ENCODE data around the gene SRCAP.

SRCAP gene

GRCh38 chr16:30698816-30699614 lies at the start of gene SRCAP (continued):
- peak; percentile 71 for TF ChIP-seq ZNF629 (tag by site-specific recombination; IDR thresholded peaks at IDR 0.05)
- TF ChIP-seq, protein P1, sequence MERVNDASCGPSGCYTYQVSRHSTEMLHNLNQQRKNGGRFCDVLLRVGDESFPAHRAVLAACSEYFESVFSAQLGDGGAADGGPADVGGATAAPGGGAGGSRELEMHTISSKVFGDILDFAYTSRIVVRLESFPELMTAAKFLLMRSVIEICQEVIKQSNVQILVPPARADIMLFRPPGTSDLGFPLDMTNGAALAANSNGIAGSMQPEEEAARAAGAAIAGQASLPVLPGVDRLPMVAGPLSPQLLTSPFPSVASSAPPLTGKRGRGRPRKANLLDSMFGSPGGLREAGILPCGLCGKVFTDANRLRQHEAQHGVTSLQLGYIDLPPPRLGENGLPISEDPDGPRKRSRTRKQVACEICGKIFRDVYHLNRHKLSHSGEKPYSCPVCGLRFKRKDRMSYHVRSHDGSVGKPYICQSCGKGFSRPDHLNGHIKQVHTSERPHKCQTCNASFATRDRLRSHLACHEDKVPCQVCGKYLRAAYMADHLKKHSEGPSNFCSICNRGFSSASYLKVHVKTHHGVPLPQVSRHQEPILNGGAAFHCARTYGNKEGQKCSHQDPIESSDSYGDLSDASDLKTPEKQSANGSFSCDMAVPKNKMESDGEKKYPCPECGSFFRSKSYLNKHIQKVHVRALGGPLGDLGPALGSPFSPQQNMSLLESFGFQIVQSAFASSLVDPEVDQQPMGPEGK (tag by site-specific recombination; IDR thresholded peaks at IDR 0.05), result peak; percentile 67; the same call in 1 of the 2 replicates
- no peak for TF ChIP-seq ZNF560 (tag by site-specific recombination; IDR thresholded peaks at IDR 0.05; ENCODE audit: borderline replicate concordance)
- TF ChIP-seq ZNF610 (tag by site-specific recombination; IDR thresholded peaks at IDR 0.05; ENCODE audit: borderline replicate concordance), result no peak
- TF ChIP-seq KLF9 (tag by site-specific recombination; IDR thresholded peaks at IDR 0.05; ENCODE audit: low read depth), result peak; percentile 89
- no peak for TF ChIP-seq ZNF292 (tag by site-specific recombination; IDR thresholded peaks at IDR 0.05; ENCODE audit: borderline replicate concordance, low read depth)
- TF ChIP-seq ZNF785 (tag by site-specific recombination; IDR thresholded peaks at IDR 0.05), result no peak
- TF ChIP-seq ZNF416 (tag by site-specific recombination; IDR thresholded peaks at IDR 0.05), result no peak
- TF ChIP-seq ZNF16 (tag by site-specific recombination; IDR thresholded peaks at IDR 0.05; ENCODE audit: low read depth), result no peak
- 0 out of 2 replicates have a peak, but pooled peaks have one; percentile 11 for TF ChIP-seq MZF1 (tag by site-specific recombination; IDR thresholded peaks at IDR 0.05; ENCODE audit: borderline replicate concordance)
- TF ChIP-seq ZNF274 (IDR thresholded peaks at IDR 0.05; ENCODE audit: low read length), result no peak
- TF ChIP-seq ZNF274 (tag by site-specific recombination; IDR thresholded peaks at IDR 0.05; ENCODE audit: borderline replicate concordance), result no peak
- peak; percentile 75; the same call in 1 of the 2 replicates for TF ChIP-seq ZNF169 (tag by site-specific recombination; IDR thresholded peaks at IDR 0.05)
- TF ChIP-seq ZNF140 (tag by site-specific recombination; IDR thresholded peaks at IDR 0.05), result no peak
- no peak for TF ChIP-seq PBX3 (CRISPR knock-in tag; IDR thresholded peaks at IDR 0.05)
- no peak for TF ChIP-seq ZNF19 (tag by site-specific recombination; IDR thresholded peaks at IDR 0.05; ENCODE audit: low read depth)
- no peak for TF ChIP-seq ZNF114 (tag by site-specific recombination; IDR thresholded peaks at IDR 0.05)
- no peak for TF ChIP-seq ZNF366 (tag by site-specific recombination; conservative IDR thresholded peaks at IDR 0.05)
- TF ChIP-seq ZNF354C (tag by site-specific recombination; IDR thresholded peaks at IDR 0.05; ENCODE audit: borderline replicate concordance, low read depth), result no peak
- no peak; the same call in 1 of the 2 replicates for TF ChIP-seq ZFP41 (tag by site-specific recombination; IDR thresholded peaks at IDR 0.05; ENCODE audit: borderline replicate concordance)
- TF ChIP-seq ZNF23 (tag by site-specific recombination; IDR thresholded peaks at IDR 0.05; ENCODE audit: borderline replicate concordance), result peak; percentile 70; the same call in 1 of the 2 replicates
- no peak for TF ChIP-seq ZNF830 (tag by site-specific recombination; IDR thresholded peaks at IDR 0.05; ENCODE audit: low read depth)
- no peak for TF ChIP-seq ZNF707 (tag by site-specific recombination; IDR thresholded peaks at IDR 0.05)
- TF ChIP-seq ZNF48 (tag by site-specific recombination; IDR thresholded peaks at IDR 0.05), result no peak
- no peak for TF ChIP-seq ZNF473 (tag by site-specific recombination; IDR thresholded peaks at IDR 0.05)
- TF ChIP-seq ZNF133 (tag by site-specific recombination; IDR thresholded peaks at IDR 0.05), result no peak
- TF ChIP-seq ZNF426 (tag by site-specific recombination; IDR thresholded peaks at IDR 0.05), result no peak
- TF ChIP-seq ZNF10 (tag by site-specific recombination; IDR thresholded peaks at IDR 0.05), result no peak
- 0 out of 2 replicates have a peak, but pooled peaks have one; percentile 9 for TF ChIP-seq REST (tag by site-specific recombination; IDR thresholded peaks at IDR 0.05)
- TF ChIP-seq SP7 (tag by site-specific recombination; IDR thresholded peaks at IDR 0.05), result peak; percentile 79; the same call in 1 of the 2 replicates
- no peak for TF ChIP-seq ZNF112 (tag by site-specific recombination; IDR thresholded peaks at IDR 0.05)
- no peak for TF ChIP-seq ZNF341 (tag by site-specific recombination; IDR thresholded peaks at IDR 0.05; ENCODE audit: low read depth)
- no peak for TF ChIP-seq ZNF266 (tag by site-specific recombination; IDR thresholded peaks at IDR 0.05; ENCODE audit: low read depth)

Measured in HEK293 (cell line).